ENCODE data around the gene UGT1A7.

UGT1A7 gene

DNA sequence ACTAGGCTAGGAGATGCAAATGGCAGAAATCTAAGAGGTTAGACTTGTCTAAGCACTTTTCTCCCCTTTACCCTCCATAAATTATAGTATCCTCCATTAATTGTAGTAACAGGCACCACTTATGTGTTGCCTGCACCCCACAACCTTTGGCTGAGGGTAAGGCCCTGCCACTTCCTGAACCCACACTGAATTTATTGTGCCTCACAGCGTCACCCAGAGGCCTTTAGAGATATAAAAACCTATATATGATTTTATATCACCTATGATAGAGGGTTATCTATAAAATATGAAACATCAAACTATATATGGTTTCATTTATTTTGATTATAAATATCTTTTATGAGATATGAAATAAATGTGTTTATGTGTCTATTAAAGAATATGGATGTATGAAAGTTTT is 7.4 kb upstream of the UGT1A7 start:
- Mint-ChIP-seq H3K4me3 (no peak overlapping the region), H3K9me3 (peaks cover 5% of the 10 kb centered on the region), H3K27ac (no peak overlapping the region), H3K4me1 (peaks cover 9% of the 10 kb centered on the region), H3K36me3 (ENCODE audit: low read depth) (no peaks in the 10 kb centered on the region), H3K27me3 (ENCODE audit: low read depth, poor library complexity) (peaks cover 16% of the 10 kb centered on the region)
- TF ChIP-seq, protein P1, sequence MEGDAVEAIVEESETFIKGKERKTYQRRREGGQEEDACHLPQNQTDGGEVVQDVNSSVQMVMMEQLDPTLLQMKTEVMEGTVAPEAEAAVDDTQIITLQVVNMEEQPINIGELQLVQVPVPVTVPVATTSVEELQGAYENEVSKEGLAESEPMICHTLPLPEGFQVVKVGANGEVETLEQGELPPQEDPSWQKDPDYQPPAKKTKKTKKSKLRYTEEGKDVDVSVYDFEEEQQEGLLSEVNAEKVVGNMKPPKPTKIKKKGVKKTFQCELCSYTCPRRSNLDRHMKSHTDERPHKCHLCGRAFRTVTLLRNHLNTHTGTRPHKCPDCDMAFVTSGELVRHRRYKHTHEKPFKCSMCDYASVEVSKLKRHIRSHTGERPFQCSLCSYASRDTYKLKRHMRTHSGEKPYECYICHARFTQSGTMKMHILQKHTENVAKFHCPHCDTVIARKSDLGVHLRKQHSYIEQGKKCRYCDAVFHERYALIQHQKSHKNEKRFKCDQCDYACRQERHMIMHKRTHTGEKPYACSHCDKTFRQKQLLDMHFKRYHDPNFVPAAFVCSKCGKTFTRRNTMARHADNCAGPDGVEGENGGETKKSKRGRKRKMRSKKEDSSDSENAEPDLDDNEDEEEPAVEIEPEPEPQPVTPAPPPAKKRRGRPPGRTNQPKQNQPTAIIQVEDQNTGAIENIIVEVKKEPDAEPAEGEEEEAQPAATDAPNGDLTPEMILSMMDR (IDR thresholded peaks at IDR 0.05): no peak
- no peak for DNase-seq

DNA sequence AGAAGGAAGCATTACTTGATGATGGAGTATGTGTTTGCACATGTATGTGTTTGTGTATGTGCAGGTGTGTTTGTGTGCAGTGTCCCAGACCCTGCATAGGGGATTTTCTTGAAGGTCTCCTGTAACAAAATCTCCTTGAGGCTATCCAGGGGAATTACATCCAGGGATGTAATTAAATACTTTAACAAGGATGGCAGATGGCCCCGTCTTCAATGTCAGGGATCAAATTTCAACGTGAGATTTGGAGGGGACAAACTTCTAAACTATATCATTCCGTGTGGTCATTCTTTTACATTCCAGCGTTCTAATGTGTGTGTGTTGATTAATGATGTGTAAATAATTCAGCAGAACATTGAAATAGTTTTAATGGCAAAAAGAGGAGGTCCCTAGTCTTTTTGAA is 6.7 kb upstream of the UGT1A7 start:
- H3K27me3 Mint-ChIP-seq (ENCODE audit: low read depth, poor library complexity): peaks cover 20% of the 10 kb centered on the region
- no peak overlapping the region for H3K27ac Mint-ChIP-seq
- TF ChIP-seq, protein P1 (IDR thresholded peaks at IDR 0.05): no peak
- H3K9me3 Mint-ChIP-seq: peaks cover 5% of the 10 kb centered on the region
- H3K36me3 Mint-ChIP-seq (ENCODE audit: low read depth): no peaks in the 10 kb centered on the region
- DNase-seq: no peak
- no peak overlapping the region for H3K4me3 Mint-ChIP-seq
- H3K4me1 Mint-ChIP-seq: peaks cover 9% of the 10 kb centered on the region

DNA sequence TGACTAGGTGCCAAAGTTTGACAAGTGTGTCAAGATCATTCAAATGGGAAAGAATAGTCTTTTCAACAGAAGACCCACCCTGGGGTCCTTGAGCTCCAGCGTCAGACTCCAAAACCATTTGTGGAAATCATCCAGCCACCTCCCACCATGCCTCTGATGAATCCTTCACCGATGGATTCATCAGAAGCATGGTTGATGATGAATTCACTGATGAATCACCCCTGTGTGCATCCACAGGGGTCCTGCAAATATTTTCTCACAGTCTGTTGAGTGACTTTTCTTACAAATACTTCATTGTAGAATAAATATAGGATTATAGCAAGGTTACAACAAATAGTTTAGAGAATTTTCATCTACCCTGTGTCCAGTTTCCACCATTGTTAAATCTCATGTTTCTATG is 5.7 kb upstream of the UGT1A7 start:
- Mint-ChIP-seq H3K27ac (no peak overlapping the region), H3K4me1 (peaks cover 9% of the 10 kb centered on the region), H3K36me3 (ENCODE audit: low read depth) (no peaks in the 10 kb centered on the region), H3K4me3 (no peak overlapping the region), H3K9me3 (no peaks in the 10 kb centered on the region), H3K27me3 (ENCODE audit: low read depth, poor library complexity) (peaks cover 20% of the 10 kb centered on the region)
- TF ChIP-seq, protein P1 (IDR thresholded peaks at IDR 0.05): no peak
- no peak for DNase-seq

GRCh38 chr2:233679196-233679595 is 2.5 kb upstream of the UGT1A7 start:
- no peaks in the 10 kb centered on the region for H3K36me3 Mint-ChIP-seq (ENCODE audit: low read depth)
- no peak for DNase-seq
- peaks cover 9% of the 10 kb centered on the region for H3K4me1 Mint-ChIP-seq
- no peak overlapping the region for H3K27ac Mint-ChIP-seq
- no peak overlapping the region for H3K4me3 Mint-ChIP-seq
- TF ChIP-seq, protein P1 (IDR thresholded peaks at IDR 0.05): no peak
- H3K27me3 Mint-ChIP-seq (ENCODE audit: low read depth, poor library complexity): peaks cover 9% of the 10 kb centered on the region
- no peaks in the 10 kb centered on the region for H3K9me3 Mint-ChIP-seq

DNA sequence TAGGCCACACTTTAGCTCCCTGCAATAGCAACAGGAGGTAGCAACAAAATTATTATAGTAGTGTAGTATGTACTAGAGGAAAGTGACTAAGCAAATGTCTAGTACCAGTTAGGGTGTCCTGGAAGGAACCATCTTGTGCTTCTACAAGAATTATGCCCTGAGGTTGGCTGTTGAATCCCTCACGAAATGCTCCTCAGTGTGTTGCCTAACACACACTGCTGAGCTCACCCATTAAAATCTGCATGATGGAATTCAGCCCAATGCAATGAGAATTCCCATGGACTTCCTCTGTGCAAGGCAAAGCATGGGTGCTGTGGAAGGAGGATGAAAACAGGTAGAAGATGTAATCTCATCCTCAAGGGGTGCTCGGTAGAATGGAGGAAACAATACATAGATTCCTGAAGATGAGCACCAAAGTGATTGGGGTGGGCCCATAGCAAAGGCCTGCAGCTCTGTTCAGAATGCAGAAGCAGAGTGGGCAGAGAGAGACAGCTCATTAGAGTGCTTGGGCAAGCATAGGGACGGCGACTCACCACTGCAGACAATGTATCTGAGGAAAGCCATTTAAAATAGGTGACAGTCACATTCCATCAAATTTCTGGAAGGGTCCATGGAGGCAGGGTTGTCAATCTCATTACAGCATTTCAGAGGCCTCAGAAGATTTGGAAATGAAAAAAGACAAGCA is 1.2 kb upstream of the UGT1A7 start:
- DNase-seq: no peak
- H3K4me1 Mint-ChIP-seq: no peaks in the 10 kb centered on the region
- no peaks in the 10 kb centered on the region for H3K9me3 Mint-ChIP-seq
- H3K27me3 Mint-ChIP-seq (ENCODE audit: low read depth, poor library complexity): peaks cover 9% of the 10 kb centered on the region
- TF ChIP-seq, protein P1 (IDR thresholded peaks at IDR 0.05): no peak
- no peak overlapping the region for H3K27ac Mint-ChIP-seq
- no peak overlapping the region for H3K4me3 Mint-ChIP-seq
- H3K36me3 Mint-ChIP-seq (ENCODE audit: low read depth): no peaks in the 10 kb centered on the region

DNA sequence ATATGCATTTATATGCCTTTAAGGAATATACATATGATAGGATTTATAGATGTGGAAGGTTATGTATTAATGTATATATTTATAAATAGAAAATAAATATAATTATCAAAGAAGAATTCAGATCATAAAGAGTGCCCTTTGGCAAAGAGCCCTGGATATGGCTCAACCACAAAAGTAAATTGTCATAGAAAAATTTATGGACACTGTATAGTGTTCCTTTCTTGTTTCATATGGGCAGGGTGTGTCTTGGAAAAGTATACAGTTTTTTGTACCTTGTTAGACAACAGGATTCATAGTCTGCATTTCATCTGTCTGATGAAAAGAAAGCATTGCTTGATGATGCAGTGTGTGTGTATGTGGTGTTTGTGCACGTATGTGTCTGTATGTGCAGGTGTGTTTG is 2.9 kb downstream of the UGT1A7 start:
- no peaks in the 10 kb centered on the region for H3K36me3 Mint-ChIP-seq (ENCODE audit: low read depth)
- H3K4me1 Mint-ChIP-seq: no peaks in the 10 kb centered on the region
- TF ChIP-seq, protein P1 (IDR thresholded peaks at IDR 0.05): no peak
- H3K27ac Mint-ChIP-seq: no peak overlapping the region
- H3K4me3 Mint-ChIP-seq: no peak overlapping the region
- H3K9me3 Mint-ChIP-seq: no peaks in the 10 kb centered on the region
- no peak for DNase-seq
- H3K27me3 Mint-ChIP-seq (ENCODE audit: low read depth, poor library complexity): peaks cover 9% of the 10 kb centered on the region

Data from nephron progenitor cell (in vitro differentiated cells).